ENCODE measurements around the gene CXCL3.

CXCL3 gene

DNA sequence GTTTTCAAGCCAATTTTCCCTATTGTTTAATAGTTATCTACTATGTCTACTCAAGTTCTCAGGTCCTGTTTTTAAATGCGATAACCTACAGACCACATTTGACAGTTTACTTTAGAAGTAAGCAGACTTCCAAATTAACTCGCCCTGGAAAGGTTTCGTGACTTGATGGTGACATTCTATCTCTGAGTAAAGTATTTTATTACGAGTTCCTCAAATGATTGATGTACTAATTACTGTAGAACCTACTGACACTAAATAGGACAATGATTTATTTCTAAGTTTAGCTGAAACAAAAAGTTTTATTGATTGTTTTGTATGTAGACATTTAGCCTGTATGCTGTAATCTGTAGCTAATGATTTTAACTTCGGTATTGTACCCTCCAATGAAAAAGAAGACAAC, 48.6 kb downstream of the CXCL3 start:
- TF ChIP-seq, protein P1, sequence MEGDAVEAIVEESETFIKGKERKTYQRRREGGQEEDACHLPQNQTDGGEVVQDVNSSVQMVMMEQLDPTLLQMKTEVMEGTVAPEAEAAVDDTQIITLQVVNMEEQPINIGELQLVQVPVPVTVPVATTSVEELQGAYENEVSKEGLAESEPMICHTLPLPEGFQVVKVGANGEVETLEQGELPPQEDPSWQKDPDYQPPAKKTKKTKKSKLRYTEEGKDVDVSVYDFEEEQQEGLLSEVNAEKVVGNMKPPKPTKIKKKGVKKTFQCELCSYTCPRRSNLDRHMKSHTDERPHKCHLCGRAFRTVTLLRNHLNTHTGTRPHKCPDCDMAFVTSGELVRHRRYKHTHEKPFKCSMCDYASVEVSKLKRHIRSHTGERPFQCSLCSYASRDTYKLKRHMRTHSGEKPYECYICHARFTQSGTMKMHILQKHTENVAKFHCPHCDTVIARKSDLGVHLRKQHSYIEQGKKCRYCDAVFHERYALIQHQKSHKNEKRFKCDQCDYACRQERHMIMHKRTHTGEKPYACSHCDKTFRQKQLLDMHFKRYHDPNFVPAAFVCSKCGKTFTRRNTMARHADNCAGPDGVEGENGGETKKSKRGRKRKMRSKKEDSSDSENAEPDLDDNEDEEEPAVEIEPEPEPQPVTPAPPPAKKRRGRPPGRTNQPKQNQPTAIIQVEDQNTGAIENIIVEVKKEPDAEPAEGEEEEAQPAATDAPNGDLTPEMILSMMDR (IDR thresholded peaks at IDR 0.05; ENCODE audit: extremely low read depth, missing control alignments), result no peak
- DNase-seq (ENCODE audit: low spot score), result no peak

DNA sequence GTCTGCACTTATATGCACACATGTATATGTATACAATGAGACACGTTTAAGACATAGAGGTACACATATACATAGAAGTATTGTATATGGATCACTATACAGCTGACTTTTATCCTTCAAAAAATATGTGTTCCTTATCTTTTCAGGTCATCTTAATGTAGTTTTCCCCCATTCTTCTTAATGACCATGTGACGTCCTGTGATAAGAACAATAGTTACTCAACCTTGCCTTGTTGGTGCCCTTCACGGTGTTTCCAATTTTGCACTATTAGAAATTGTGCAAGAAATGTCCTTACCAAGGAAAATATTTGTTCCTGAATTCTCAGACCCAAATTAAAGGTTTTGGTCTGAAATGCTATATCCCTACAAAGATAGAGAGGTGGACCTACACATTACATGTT, 49.5 kb downstream of the CXCL3 start:
- DNase-seq (ENCODE audit: low spot score), result no peak
- TF ChIP-seq, protein P1 (IDR thresholded peaks at IDR 0.05; ENCODE audit: extremely low read depth, missing control alignments), result no peak

DNA sequence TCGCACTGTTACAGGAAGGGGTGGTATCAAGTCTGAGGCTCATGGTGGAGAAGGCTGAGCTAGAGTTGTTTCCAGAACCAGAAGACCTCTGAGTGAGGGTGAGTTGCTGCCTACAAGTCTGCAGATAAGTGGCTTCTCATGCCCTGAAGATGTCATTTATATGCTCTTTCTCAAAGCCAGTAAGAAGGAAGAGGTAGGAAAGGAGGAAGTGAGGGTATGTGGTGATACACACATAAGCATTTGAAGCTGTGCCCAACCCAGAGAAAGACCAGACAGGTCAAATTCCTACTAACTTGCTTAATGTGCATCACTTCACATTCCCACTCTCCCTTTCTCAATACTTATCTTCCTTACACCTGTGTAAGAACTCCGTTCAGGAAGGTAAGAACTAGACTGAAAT, 50.4 kb downstream of the CXCL3 start, which contains the start of gene PPBP:
PPBP (minus strand) TSS at position 130 of the 400 bp plus-strand sequence; CDS start at position 43, 87 bp downstream.
- TF ChIP-seq, protein P1 (IDR thresholded peaks at IDR 0.05; ENCODE audit: extremely low read depth, missing control alignments), result no peak
- no peak for DNase-seq (ENCODE audit: low spot score)
